Endothelial cell of umbilical vein (primary cell): ENCODE data around the gene HEXIM2. TPM values are rescaled to one million over a fixed set of nuclear protein-coding genes. Genes with fewer than 3 reads are reported as not detected.

ENCODE experiments used
- BruUV-seq: library from RNA; stranded (reverse); fragments of 400-500 nt; replicated peaks from 2 replicates; lab custom pipeline; 2021; lab: Mats Ljungman, UMichigan
- CTCF ChIA-PET: fragments of 300-600, 350-600 bp; sonication (Branson Sonifier 250); formaldehyde crosslinking; loops from one replicate; lab custom pipeline; 2021; ENCODE audit warnings: antibody characterized with exemption, inconsistent platforms; lab: Charles Lee
- POLR2A ChIA-PET: fragments of 300-600, 350-600 bp; sonication (Branson Sonifier 250); formaldehyde crosslinking; loops from one replicate; lab custom pipeline; 2021; ENCODE audit warnings: antibody characterized with exemption, inconsistent platforms; lab: Charles Lee
- DNase-seq: peaks from one replicate; pipeline ENCODE4 v3.0.0-alpha.2; 2011; ENCODE audit warnings: low read depth, low spot score
- FAIRE-seq: peaks from 2 replicates; lab custom pipeline; 2011; peaks lifted over from hg19 to GRCh38; lab: Jason Lieb, UNC
- H2AFZ ChIP-seq: 2 replicates; pipeline ENCODE4 v1.6.0; 2012; ENCODE audit warnings: low read depth, low read length, control low read depth, inconsistent platforms
- H3K27ac ChIP-seq: 2 replicates; pipeline ENCODE4 v1.5.1; 2011; ENCODE audit warnings: low read depth, mild to moderate bottlenecking, control low read depth, low read length, moderate library complexity; ENCODE audit not compliant: insufficient read depth
- H3K27me3 ChIP-seq, 2 experiments: 2 replicates each; pipeline versions ENCODE4 v1.6.0 to v1.6.1; 2011; ENCODE audit warnings: low read length in 2 of 2, mixed read lengths in 1 of 2; ENCODE audit not compliant: control insufficient read depth in 2 of 2, insufficient read depth in 2 of 2
- H3K36me3 ChIP-seq, 2 experiments: 2 replicates in 1 of 2; 3 replicates in 1 of 2; pipeline ENCODE4 v1.5.1; 2011; ENCODE audit warnings: low read length in 2 of 2, mild to moderate bottlenecking in 1 of 2, moderate library complexity in 1 of 2; ENCODE audit not compliant: control insufficient read depth in 2 of 2, insufficient read depth in 2 of 2; ENCODE audit errors: extremely low read depth in 1 of 2
- H3K4me1 ChIP-seq: 3 replicates; pipeline ENCODE4 v1.5.1; 2011; ENCODE audit warnings: mild to moderate bottlenecking, low read length; ENCODE audit not compliant: control insufficient read depth, insufficient read depth; ENCODE audit errors: extremely low read depth
- H3K4me2 ChIP-seq: 2 replicates; pipeline ENCODE4 v1.6.1; 2011; ENCODE audit warnings: low read length, control low read depth, mixed read lengths; ENCODE audit not compliant: insufficient read depth
- H3K4me3 ChIP-seq, 3 experiments: fragments of 200-600 bp in 1 of 3; sonication (generic), shearing (Covaris generic) in 1 of 3; replicated peaks in 1 of 3; 2 replicates each; pipeline ENCODE4 v1.5.1; 2011 to 2016; ENCODE audit warnings: control low read depth in 3 of 3, low read length in 3 of 3, mild to moderate bottlenecking in 2 of 3, inconsistent platforms in 1 of 3, low read depth in 1 of 3, moderate library complexity in 1 of 3; ENCODE audit not compliant: insufficient read depth in 1 of 3
- H3K79me2 ChIP-seq: 2 replicates; pipeline ENCODE4 v1.6.0; 2012; ENCODE audit warnings: low read length, inconsistent platforms; ENCODE audit not compliant: control insufficient read depth, insufficient read depth
- H3K9ac ChIP-seq: replicated peaks from 2 replicates; pipeline ENCODE3; 2011; ENCODE audit warnings: low read length, control low read depth; ENCODE audit not compliant: insufficient read depth; ENCODE audit errors: extremely low read depth
- H3K9me1 ChIP-seq: replicated peaks from 3 replicates; pipeline ENCODE4 v1.6.0; 2011; ENCODE audit warnings: mild to moderate bottlenecking, low read length; ENCODE audit not compliant: control insufficient read depth, insufficient read depth; ENCODE audit errors: extremely low read depth
- H3K9me3 ChIP-seq: replicated peaks from 2 replicates; pipeline ENCODE4 v1.5.1; 2012; ENCODE audit warnings: low read length, inconsistent platforms; ENCODE audit not compliant: control insufficient read depth, insufficient read depth
- H4K20me1 ChIP-seq: replicated peaks from 2 replicates; pipeline ENCODE3; 2011; ENCODE audit warnings: mild to moderate bottlenecking, low read length; ENCODE audit not compliant: control insufficient read depth, insufficient read depth; ENCODE audit errors: extremely low read depth
- CTCF ChIP-seq, 2 donors: IDR thresholded peaks; 1 replicate in 1 of 2; 2 replicates in 1 of 2; pipeline ENCODE4 v1.5.1; 2011; ENCODE audit warnings: low read length in 2 of 2, mild to moderate bottlenecking in 2 of 2, moderate library complexity in 2 of 2, control low read depth in 1 of 2, inconsistent platforms in 1 of 2, low read depth in 1 of 2; ENCODE audit not compliant: insufficient read depth in 1 of 2; ENCODE audit errors: extremely low read depth in 1 of 2
- EZH2 ChIP-seq: IDR thresholded peaks from 2 replicates; pipeline ENCODE4 v1.6.1; 2012; ENCODE audit warnings: borderline replicate concordance, low read depth, mild to moderate bottlenecking, moderate library complexity, low read length, inconsistent platforms; ENCODE audit not compliant: severe bottlenecking
- FOS ChIP-seq: IDR thresholded peaks from 2 replicates; pipeline ENCODE4 v1.6.1; 2011; ENCODE audit warnings: mild to moderate bottlenecking, low read length, moderate library complexity, borderline replicate concordance; ENCODE audit not compliant: insufficient read depth
- GATA2 ChIP-seq: IDR thresholded peaks from 2 replicates; pipeline ENCODE4 v1.7.0; 2011; ENCODE audit warnings: low read depth, mild to moderate bottlenecking, moderate library complexity, mixed read lengths, low read length; ENCODE audit not compliant: insufficient read length, insufficient read depth
- JUN ChIP-seq: IDR thresholded peaks from 2 replicates; pipeline ENCODE4 v1.6.1; 2011; ENCODE audit warnings: borderline replicate concordance, low read depth; ENCODE audit not compliant: insufficient read length, insufficient read depth
- MYC ChIP-seq: IDR thresholded peaks from one replicate; pipeline ENCODE4 v1.6.1; 2011; ENCODE audit warnings: mild to moderate bottlenecking, low read depth, low read length
- POLR2A ChIP-seq: IDR thresholded peaks from 2 replicates; pipeline ENCODE4 v1.6.1; 2012; ENCODE audit warnings: low read depth, mild to moderate bottlenecking, control low read depth, low read length
- POLR2AphosphoS5 ChIP-seq: IDR thresholded peaks from 2 replicates; pipeline ENCODE4 v1.6.1; 2012; ENCODE audit warnings: low read depth, mild to moderate bottlenecking, control low read depth, low read length, moderate library complexity; ENCODE audit not compliant: insufficient read depth
- dilution Hi-C: fragments of 300-500 bp; cut with MboI; formaldehyde crosslinking; loops from one replicate; pipeline ENCODE4 v1.15.0; 2019; ENCODE audit warnings: low sequenced_read_pairs; ENCODE audit not compliant: extremely low pct_ligation_motif_present
- intact Hi-C: fragments of 100-400 bp; cut with micrococcal nuclease; formaldehyde crosslinking; loops from one replicate; pipeline ENCODE4 v1.10.0; 2022
- polyA plus RNA-seq, 4 experiments: library from polyadenylated mRNA; depleted of rRNA in 3 of 4; stranded (reverse) in 3 of 4; unstranded in 1 of 4; fragments of >200 nt; gene quantifications; 2 replicates each; pipeline versions ENCODE4 v1.2.1 to v1.2.3, GENCODE V29; 2011 to 2012; ENCODE audit warnings: missing spikeins in 1 of 4
- total RNA-seq: library from RNA; stranded (reverse); gene quantifications from 2 replicates; pipeline ENCODE4 v1.2.3, GENCODE V29; 2021
- TF ChIP-seq, protein P1 (sequence below): IDR thresholded peaks from 2 replicates; pipeline ENCODE4 v1.6.1; 2011; ENCODE audit not compliant: insufficient read depth, insufficient read length

HEXIM2 gene
- total and polyA plus RNA-seq, 2 donors (not counting 3 experiments of a cell fraction or from before 2014, with no cell fraction given): 2.9 to 3.8 TPM

DNA sequence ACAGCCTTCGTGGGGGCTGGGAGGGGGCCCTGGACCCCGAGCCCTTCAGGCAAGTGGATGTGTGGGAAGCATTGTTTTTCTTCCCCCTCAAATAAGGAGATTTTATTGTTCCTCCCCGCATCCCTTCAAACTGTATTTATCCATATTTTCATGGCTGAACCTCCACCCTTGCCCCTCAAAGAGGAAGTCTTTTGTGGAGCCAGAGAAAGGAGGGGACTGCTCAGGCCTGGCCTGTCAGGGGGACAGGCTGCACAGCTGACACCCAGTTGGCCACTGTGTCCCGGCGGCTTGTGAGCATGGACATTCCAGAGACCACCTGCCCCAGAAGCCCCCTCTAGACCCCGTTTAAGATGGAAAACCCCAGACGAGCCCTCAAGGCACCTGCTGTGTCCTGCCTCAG is 15.9 kb downstream of the HEXIM2 start:
- Histone ChIP-seq H3K9me1 (no peaks in the 10 kb centered on the region), H3K36me3 (no peaks in the 10 kb centered on the region), H4K20me1 (no peaks in the 10 kb centered on the region), H3K27me3 (no peaks in the 10 kb centered on the region), H3K9ac (no peak overlapping the region), H3K79me2 (no peaks in the 10 kb centered on the region), H3K9me3 (no peaks in the 10 kb centered on the region), H3K4me3 (no peak overlapping the region), H2AFZ (no peak overlapping the region), H3K27ac (no peak overlapping the region), H3K4me1 (no peaks in the 10 kb centered on the region), H3K4me2 (no peak overlapping the region)
- dilution Hi-C loops: no loop called here
- DNase-seq (no peak), FAIRE-seq (no peak)
- BruUV-seq: no TSS peak
- POLR2A ChIA-PET: no interaction called here
- CTCF ChIA-PET: interaction anchor here (0.8 to 2.2 kb wide), 3 partner anchors 20 to 42 kb away, joined by 3 to 22 read pairs (median 4); partner anchors contain the start of gene ACBD4
- no peak for TF ChIP-seq MYC
- TF ChIP-seq POLR2A: no peak
- no peak for TF ChIP-seq JUN
- no peak for TF ChIP-seq CTCF (IDR thresholded peaks at IDR 0.05; ENCODE audit: extremely low read depth in 1 of 2, insufficient read depth in 1 of 2, low read depth in 1 of 2, low read length in 2 of 2)
- TF ChIP-seq EZH2: no peak
- TF ChIP-seq GATA2: no peak
- TF ChIP-seq, protein P1, sequence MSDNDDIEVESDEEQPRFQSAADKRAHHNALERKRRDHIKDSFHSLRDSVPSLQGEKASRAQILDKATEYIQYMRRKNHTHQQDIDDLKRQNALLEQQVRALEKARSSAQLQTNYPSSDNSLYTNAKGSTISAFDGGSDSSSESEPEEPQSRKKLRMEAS: no peak
- TF ChIP-seq POLR2AphosphoS5: no peak
- TF ChIP-seq FOS: no peak
- intact Hi-C loops: no loop called here
